CD4-positive, alpha-beta T cell treated with Interleukin-15 for 4 hours (primary cell): ENCODE measurements around the gene NOM1.
"Not testable (repeated sequence)": the region's sequence is repeated elsewhere in the genome, so short reads cannot be mapped to it uniquely, and the experiment has no call there.

Source experiments
- DNase-seq: peaks from one replicate; pipeline ENCODE4 v3.0.0-alpha.2; 2020; ENCODE audit warnings: low spot score

NOM1 gene, protein sequence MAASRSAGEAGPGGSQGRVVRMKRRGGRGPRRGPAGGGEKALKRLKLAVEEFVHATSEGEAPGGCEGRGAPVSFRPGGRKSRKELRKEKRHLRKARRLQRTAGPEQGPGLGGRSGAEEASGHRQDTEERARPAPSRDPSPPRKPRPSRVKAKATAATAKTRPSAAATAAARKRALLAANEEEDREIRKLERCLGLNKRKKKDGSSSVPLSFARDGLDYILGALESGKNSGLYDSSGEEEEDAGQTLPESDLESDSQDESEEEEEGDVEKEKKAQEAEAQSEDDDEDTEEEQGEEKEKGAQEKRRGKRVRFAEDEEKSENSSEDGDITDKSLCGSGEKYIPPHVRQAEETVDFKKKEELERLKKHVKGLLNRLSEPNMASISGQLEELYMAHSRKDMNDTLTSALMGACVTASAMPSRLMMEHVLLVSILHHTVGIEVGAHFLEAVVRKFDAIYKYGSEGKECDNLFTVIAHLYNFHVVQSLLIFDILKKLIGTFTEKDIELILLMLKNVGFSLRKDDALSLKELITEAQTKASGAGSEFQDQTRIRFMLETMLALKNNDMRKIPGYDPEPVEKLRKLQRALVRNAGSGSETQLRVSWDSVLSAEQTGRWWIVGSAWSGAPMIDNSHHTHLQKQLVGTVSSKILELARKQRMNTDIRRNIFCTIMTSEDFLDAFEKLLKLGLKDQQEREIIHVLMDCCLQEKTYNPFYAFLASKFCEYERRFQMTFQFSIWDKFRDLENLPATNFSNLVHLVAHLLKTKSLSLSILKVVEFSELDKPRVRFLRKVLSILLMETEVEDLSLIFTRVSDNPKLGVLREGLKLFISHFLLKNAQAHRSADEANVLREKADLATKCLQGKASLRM

DNA sequence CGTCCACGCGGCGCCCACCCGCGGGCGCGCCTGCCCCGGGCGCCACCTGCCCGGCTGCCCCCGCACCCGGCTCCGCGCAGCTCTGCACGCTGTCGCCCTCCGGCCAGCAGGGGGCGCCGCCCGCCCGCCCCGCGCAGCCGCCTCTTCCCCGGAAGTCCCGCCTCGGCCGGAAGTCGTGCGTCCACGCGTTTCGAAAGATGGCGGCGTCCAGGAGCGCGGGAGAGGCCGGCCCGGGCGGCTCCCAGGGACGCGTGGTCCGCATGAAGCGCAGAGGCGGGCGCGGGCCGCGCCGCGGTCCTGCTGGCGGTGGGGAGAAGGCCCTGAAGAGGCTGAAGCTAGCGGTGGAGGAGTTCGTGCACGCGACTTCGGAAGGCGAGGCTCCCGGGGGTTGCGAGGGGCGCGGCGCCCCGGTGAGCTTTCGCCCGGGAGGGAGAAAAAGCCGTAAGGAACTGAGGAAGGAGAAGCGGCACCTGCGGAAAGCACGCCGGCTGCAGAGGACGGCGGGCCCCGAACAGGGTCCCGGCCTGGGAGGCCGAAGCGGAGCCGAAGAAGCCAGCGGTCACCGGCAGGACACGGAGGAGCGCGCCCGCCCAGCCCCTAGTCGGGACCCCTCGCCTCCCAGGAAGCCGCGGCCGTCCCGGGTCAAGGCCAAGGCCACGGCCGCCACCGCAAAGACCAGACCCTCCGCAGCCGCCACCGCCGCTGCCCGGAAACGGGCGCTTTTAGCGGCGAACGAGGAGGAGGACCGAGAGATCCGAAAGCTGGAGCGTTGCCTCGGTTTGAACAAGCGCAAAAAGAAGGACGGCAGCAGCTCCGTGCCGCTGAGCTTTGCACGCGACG is at the start of gene NOM1:
TSS of gene NOM1 (plus strand) at position 172 of the 840 bp plus-strand sequence. CDS start at position 198, 26 bp downstream.
- DNase-seq = peak; percentile 90

DNA sequence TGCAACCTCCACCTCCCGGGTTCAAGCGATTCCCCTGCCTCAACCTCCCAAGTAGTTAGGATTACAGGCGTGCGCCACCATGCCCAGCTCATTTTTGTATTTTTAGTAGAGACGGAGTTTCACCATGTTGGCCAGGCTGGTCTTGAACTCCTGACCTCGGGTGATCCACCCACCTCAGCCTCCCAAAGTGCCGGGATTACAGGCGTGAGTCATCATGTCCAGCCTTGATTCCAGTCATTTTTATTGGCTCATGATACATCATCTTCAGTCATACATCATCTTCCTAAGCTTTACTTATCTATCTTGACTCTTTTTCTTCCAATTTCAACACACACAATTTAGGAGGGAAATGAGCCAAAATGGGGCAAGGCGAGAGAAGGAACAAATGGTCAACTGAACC is 49.4 kb upstream of the NOM1 start:
- DNase-seq = not testable (repeated sequence)

DNA sequence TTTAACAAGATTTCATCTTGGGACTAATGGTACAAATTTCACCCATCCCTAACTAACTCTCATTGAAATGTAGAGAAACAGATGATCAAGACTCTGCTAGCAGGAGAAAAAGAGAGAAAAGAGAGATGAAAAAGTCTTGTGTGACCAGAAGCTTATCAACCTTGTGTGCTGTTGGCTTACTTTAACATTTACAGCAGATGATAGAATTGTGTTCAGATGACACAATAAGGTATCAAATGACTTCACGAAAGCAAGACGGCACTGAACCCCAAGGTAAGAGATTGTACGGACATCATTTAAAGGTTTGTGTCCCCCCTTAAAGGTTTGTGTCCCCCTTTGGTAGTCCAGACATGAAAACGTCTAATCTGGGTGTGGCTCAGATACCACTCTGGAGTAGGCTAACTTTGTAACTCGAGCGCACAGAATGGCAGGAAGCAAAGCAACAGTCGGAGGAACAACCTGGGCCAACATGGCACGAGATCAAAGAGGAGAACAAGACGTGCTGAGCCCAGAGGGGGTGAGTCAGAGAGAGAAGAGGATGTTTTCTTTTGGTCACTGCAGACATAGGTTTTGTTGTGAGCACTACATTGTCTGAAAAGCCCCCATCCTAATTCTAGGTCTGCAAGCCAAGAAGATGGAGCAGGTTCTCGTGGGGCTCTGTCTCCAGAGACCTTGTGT is 46.1 kb upstream of the NOM1 start:
- peak; percentile 37 for DNase-seq

DNA sequence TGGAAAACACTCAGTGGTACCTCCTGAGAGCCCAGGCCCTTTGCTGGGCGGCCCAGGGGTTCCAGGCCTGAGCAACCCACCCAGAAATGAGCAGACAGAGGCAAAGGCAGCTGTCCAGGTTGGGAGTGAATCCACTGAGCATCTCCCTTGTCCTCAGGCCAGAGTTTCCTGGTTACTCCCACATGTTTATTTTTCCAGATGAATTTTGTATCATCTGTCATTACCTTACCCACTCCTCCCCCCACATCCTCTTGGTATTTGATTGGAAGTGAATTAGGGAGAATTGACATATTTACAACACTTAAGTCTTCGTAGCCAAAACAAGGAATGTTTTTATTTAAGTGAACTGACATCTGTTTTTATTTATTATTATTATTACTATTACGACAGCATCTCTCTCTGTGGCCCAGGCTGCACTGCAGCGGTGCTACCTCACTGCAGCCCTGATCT is 43.3 kb upstream of the NOM1 start:
- DNase-seq = no peak

DNA sequence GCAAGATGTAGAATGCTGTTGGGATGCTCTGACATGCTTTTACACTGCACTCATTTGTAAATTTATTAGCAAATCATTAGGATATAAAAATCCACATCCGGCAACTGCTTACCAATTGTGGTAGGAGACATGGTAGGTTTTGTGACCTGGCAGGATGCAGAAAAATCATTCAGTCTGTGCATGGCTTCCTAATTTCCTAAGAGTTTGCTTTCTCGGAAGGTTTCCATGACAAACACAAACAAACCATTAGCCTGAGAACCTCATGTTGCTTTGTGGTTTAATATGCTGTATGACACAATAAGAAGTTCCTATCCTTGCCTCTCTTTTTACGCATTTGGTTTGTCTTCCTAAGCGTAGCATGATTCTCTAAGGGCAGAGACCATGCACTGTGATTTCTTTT is 41.9 kb upstream of the NOM1 start:
- DNase-seq = no peak

GRCh38 chr7:156909574-156910252 is 39.8 kb upstream of the NOM1 start:
- DNase-seq = not testable (repeated sequence)

DNA sequence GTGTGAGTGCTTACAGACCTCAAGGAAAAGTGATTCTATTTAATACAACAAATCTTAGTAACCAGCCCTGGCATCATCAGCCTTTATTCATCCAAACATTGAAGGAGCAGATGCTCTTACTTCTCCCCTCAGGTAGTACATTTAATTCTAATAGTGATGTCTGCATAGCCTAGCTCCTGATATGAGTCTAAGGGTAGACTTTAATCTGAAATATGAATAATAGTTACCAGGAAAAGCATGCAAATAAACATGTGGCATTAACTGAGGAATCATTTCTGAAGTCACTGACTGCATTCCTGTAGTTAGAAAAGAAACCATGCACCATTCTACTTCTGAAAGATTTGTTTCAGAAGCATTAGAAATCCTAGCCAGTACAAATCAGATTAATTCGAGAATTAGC is 30.9 kb upstream of the NOM1 start:
- DNase-seq = no peak

DNA sequence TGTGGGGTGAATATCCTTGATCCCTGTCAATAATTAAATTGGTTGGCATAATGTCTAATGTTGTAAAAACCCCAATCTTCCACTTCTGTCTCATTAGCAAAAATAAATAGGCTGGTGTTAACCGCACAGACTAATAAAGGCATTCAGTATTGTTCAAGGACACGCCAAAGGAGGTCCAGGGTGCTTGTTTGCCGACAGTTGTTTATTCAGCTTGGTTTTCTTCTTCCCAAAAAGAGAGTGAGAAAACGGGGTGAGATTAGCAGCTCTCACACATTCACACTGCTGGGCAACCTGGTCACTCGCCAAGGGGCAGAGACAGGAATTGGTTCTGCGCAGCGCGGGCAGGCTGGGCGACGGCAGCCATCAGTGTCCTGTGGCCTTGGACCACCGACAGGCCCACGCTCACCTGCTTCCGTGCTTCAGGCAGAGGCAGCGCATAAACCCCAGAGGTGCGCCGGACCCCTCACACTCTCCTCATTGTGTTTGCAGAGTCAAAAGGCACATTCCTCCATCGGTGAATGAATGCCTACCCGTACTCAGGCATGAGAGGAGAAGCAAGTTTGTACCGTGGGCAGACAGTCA is 30.3 kb upstream of the NOM1 start:
- no peak for DNase-seq

- DNase-seq = no peak
These were observed 29.4 kb upstream of the NOM1 start for GRCh38 chr7:156920076-156920475.

- not testable (repeated sequence) for DNase-seq
These were observed 28.8 kb upstream of the NOM1 start for GRCh38 chr7:156920487-156921373.

DNA sequence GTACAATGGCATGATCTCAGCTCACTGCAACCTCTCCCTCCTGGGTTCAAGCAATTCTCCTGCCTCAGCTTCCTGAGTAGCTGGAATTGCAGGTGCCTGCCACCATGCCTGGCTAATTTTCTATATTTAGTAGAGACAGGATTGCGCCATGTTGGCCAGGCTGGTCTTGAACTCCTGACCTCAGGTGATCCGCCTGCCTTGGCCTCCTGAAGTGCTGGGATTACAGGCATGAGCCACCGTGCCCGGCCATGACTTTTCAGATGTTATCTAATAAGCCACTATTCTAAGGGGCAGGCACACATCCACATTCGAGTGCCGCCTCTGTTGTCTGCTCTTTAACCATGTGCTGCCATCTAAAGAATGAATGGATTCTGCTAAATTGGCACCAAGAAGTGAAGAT is 27.2 kb upstream of the NOM1 start:
- not testable (repeated sequence) for DNase-seq

DNA sequence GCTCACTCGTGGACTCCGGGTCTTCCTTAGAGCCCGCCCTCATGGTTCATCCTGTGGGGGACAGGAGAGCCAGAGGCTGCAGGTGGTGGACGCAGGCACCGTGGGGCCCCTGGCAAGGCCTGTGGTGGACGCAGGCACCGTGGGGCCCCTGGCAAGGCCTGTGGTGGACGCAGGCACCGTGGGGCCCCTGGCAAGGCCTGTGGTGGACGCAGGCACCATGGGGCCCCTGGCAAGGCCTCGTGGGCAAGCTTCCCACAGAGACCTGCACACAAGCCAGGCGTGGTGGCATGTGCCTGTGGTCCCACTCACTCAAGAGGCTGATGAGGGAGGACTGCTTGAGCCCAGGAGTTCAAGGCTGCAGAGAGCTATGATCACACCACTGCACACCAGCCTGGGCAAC is 23.7 kb upstream of the NOM1 start:
- not testable (repeated sequence) for DNase-seq

GRCh38 chr7:156927571-156928405 is 21.7 kb upstream of the NOM1 start:
- DNase-seq = no peak

GRCh38 chr7:156928406-156928747 is 21.1 kb upstream of the NOM1 start:
- DNase-seq = no peak

DNA sequence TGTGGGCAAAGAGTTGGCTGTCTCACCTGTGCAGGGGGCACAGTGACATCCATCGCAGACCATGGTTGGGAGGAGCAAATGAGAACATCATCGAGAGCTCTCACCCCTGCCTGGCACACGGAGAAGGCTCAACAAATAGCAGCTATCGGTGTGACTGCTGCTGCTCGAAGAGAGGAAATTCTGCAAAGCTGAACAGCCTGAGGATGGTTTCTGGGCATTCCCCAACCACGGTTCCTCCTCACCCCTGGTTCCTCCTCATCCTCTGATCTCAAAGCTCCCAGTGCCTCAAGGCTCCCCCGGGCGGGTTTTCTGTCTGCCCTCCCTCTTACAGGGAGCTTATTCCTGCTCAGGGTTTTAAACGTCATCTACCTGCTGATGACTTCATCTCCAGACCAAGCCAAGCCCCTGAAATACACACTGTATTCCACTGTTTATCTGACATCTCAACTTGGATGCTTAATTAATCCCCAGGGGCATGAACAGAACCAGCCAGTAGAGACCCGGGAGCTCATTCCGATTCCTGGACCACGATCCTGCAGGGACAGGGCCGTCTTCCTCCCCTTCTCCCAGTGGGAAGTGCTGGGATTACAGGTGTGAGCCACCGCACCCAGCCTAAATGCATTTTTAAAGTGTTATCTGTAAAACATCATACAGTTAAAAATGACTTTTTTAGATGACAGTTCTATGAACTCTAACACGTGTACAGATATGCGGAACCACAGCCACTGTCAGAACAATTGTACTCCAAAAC is 19.5 kb upstream of the NOM1 start:
- peak; percentile 27 for DNase-seq

- no peak for DNase-seq
These were observed 17.5 kb upstream of the NOM1 start for GRCh38 chr7:156932006-156932405.

DNA sequence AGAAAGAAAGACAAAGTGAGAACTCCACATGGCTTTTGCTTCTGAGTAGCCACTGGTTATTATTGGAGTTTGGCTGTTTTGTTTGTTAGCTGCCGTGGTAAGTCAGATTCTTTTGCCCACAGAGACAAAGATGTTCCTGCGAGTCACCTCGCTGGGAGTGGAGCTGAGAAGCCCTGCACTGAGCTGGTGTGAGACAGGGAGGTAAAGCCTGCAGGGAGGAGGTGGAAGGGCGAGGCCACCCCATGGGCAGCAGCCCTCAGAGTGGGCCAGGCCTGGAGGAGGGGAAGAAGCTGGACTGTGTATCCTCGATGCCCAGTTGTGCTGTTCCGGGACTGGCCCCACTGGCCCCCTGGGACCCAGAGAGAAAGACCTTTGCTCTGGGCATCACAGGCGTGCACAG is 14.3 kb upstream of the NOM1 start:
- no peak for DNase-seq

GRCh38 chr7:156936766-156937165 is 12.7 kb upstream of the NOM1 start:
- DNase-seq = not testable (repeated sequence)
